Loucy (cell line): ENCODE results near the gene CFAP251.
A peak's percentile ranks its signal among the peaks of the same experiment; 100 is the strongest.

Experiments used
- H2AFZ ChIP-seq: fragments of 200-600 bp; sonication (generic); 2 replicates; pipeline ENCODE4 v1.6.0; 2016; ENCODE audit warnings: antibody characterized with exemption, mild to moderate bottlenecking, low read length, moderate library complexity
- H3F3A ChIP-seq: fragments of 200-600 bp; 2 replicates; pipeline ENCODE4 v1.6.0; 2016; ENCODE audit warnings: antibody characterized with exemption, low read depth, mild to moderate bottlenecking
- H3K27me3 ChIP-seq: fragments of 200-600 bp; sonication (generic); 2 replicates; pipeline ENCODE4 v1.6.1; 2014; ENCODE audit warnings: low read length, mild to moderate bottlenecking; ENCODE audit not compliant: insufficient read depth, poor library complexity, severe bottlenecking
- H3K36me3 ChIP-seq: fragments of 200-600 bp; sonication (generic); 2 replicates; pipeline ENCODE4 v1.6.1; 2016; ENCODE audit warnings: low read length; ENCODE audit not compliant: insufficient read depth
- H3K4me1 ChIP-seq: fragments of 200-600 bp; sonication (generic); 2 replicates; pipeline ENCODE4 v1.5.1; 2014; ENCODE audit warnings: low read length, mild to moderate bottlenecking; ENCODE audit not compliant: insufficient read depth, poor library complexity, severe bottlenecking
- H3K4me2 ChIP-seq: fragments of 200-600 bp; sonication (generic); 2 replicates; pipeline ENCODE4 v1.6.0; 2014; ENCODE audit warnings: antibody characterized with exemption, low read length, low read depth, mild to moderate bottlenecking; ENCODE audit not compliant: poor library complexity, severe bottlenecking
- H3K4me3 ChIP-seq: fragments of 200-600 bp; sonication (generic); 2 replicates; pipeline ENCODE4 v1.5.1; 2014; ENCODE audit warnings: low read length, mild to moderate bottlenecking, mixed read lengths; ENCODE audit not compliant: poor library complexity, severe bottlenecking
- H3K79me2 ChIP-seq: fragments of 200-600 bp; sonication (generic); 2 replicates; pipeline ENCODE4 v1.6.1; 2014; ENCODE audit warnings: low read length; ENCODE audit not compliant: insufficient read depth
- H3K9ac ChIP-seq: fragments of 200-600 bp; sonication (generic); 2 replicates; pipeline ENCODE4 v1.6.0; 2014; ENCODE audit warnings: mild to moderate bottlenecking, low read depth, low read length, moderate library complexity; ENCODE audit not compliant: poor library complexity, severe bottlenecking
- H3K9me2 ChIP-seq: fragments of 200-600 bp; sonication (generic); replicated peaks from 2 replicates; pipeline ENCODE4 v1.6.1; 2016; ENCODE audit warnings: low read depth, low read length, mixed read lengths
- H3K9me3 ChIP-seq: fragments of 200-600 bp; sonication (generic); 2 replicates; pipeline ENCODE4 v1.6.1; 2014; ENCODE audit warnings: mild to moderate bottlenecking, antibody characterized with exemption, low read length, low read depth; ENCODE audit not compliant: insufficient read depth
- H4K20me1 ChIP-seq: fragments of 200-600 bp; sonication (generic); 2 replicates; pipeline ENCODE4 v1.6.0; 2014; ENCODE audit warnings: antibody characterized with exemption, low read length, mild to moderate bottlenecking; ENCODE audit not compliant: insufficient read depth, poor library complexity, severe bottlenecking
- CTCF ChIP-seq: fragments of 200-600 bp; sonication (generic); conservative IDR thresholded peaks from 2 replicates; pipeline ENCODE4 v1.5.1; 2014; ENCODE audit warnings: mild to moderate bottlenecking, antibody characterized with exemption, low read length
- EZH2phosphoT487 ChIP-seq: fragments of 200-600 bp; IDR thresholded peaks from 2 replicates; pipeline ENCODE4 v1.6.1; 2018; ENCODE audit warnings: antibody characterized with exemption, mild to moderate bottlenecking, moderate library complexity, borderline replicate concordance

CFAP251 gene

GRCh38 chr12:122005252-122005776, 86.9 kb downstream of the CFAP251 start:
- Histone ChIP-seq H4K20me1 (no peaks in the 10 kb centered on the region), H3K9me3 (no peaks in the 10 kb centered on the region), H3K27me3 (no peaks in the 10 kb centered on the region), H3K4me1 (peaks cover 41% of the 10 kb centered on the region), H2AFZ (no peak overlapping the region), H3K36me3 (no peaks in the 10 kb centered on the region), H3K4me2 (peak overlapping the region; percentile 59), H3K79me2 (no peaks in the 10 kb centered on the region), H3K9me2 (no peaks in the 10 kb centered on the region), H3K4me3 (peak overlapping the region; percentile 34), H3F3A (peaks cover 3% of the 10 kb centered on the region; the same call in 1 of the 2 replicates), H3K9ac (peak overlapping the region; percentile 60)
- TF ChIP-seq EZH2phosphoT487, result no peak
- no peak for TF ChIP-seq CTCF

DNA sequence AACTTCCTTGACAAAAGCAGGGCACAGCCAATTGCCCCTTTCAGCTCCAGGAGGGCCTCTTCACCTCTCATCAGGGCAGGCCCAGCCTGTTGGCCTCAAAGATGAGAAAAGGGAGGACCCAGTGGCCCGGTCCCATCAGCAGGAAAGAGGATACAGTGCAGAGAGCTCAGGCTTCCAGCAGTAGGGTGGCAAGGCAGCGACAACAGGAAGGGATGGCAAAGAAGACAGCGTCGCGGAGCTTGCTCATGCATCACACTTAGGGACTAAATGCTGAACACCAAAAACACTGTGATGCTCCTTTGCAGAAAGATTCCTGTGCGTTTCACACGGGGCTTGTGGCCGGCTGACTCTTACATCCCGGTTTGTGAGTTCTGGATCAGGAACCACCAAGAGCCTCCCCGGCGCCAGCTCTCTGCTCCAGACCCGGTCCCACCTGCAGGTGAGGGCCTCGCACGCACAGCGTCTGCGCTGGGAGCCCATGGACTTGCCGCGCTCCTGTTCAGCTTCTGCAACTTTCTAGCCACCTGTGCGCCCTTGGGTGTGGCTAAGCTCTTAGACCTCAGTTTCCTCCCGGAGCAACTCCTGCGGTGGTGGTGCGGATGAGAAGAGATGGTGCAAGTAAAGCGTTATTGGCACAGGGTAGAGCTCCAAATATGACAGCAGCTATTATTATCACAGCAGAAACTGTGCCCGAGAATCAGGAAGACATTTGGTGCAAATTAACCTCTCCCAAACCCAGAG, 88.0 kb downstream of the CFAP251 start:
- H3K4me3 ChIP-seq, result no peak overlapping the region
- no peaks in the 10 kb centered on the region for H3K9me3 ChIP-seq
- H3K36me3 ChIP-seq, result no peaks in the 10 kb centered on the region
- H4K20me1 ChIP-seq, result no peaks in the 10 kb centered on the region
- H3K9me2 ChIP-seq, result no peaks in the 10 kb centered on the region
- peak overlapping the region; percentile 25 for H3K9ac ChIP-seq
- no peaks in the 10 kb centered on the region for H3K79me2 ChIP-seq
- H3K27me3 ChIP-seq, result no peaks in the 10 kb centered on the region
- H3K4me2 ChIP-seq, result no peak overlapping the region
- TF ChIP-seq CTCF, result no peak
- peaks cover 41% of the 10 kb centered on the region for H3K4me1 ChIP-seq
- H2AFZ ChIP-seq, result no peak overlapping the region
- H3F3A ChIP-seq, result peaks cover 3% of the 10 kb centered on the region; the same call in 1 of the 2 replicates

- no peaks in the 10 kb centered on the region for H3K9me3 ChIP-seq
- no peak overlapping the region for H3K4me2 ChIP-seq
- H3K4me3 ChIP-seq, result no peak overlapping the region
- H3K27me3 ChIP-seq, result no peaks in the 10 kb centered on the region
- H3K36me3 ChIP-seq, result no peaks in the 10 kb centered on the region
- H3K79me2 ChIP-seq, result no peaks in the 10 kb centered on the region
- peaks cover 33% of the 10 kb centered on the region for H3K4me1 ChIP-seq
- H3F3A ChIP-seq, result peaks cover under 1% of the 10 kb centered on the region; the same call in 1 of the 2 replicates
- H4K20me1 ChIP-seq, result no peaks in the 10 kb centered on the region
- no peak overlapping the region for H3K9ac ChIP-seq
- no peak for TF ChIP-seq CTCF
- no peak for TF ChIP-seq EZH2phosphoT487
- H3K9me2 ChIP-seq, result no peaks in the 10 kb centered on the region
- no peak overlapping the region for H2AFZ ChIP-seq
Observed at GRCh38 chr12:122009741-122010140, 91.3 kb downstream of the CFAP251 start.
